GM21515 (cell line): ENCODE results near the gene OTUB1.
"Not testable (repeated sequence)": the region's sequence is repeated elsewhere in the genome, so short reads cannot be mapped to it uniquely, and the experiment has no call there.

ENCODE experiments used
- ATAC-seq: cut with Tn5 transposase; IDR thresholded peaks from one replicate; pipeline ENCODE4 v1.9.1; 2021; ENCODE audit not compliant: unreplicated experiment

OTUB1 gene

GRCh38 chr11:64042301-64042700 is 56.1 kb downstream of the OTUB1 start:
- no peak for ATAC-seq

- ATAC-seq = no peak
Observed at GRCh38 chr11:64043545-64043944, 57.3 kb downstream of the OTUB1 start.

GRCh38 chr11:64044730-64045393 is 58.6 kb downstream of the OTUB1 start:
- ATAC-seq = no peak

GRCh38 chr11:64045700-64046099 is 59.5 kb downstream of the OTUB1 start:
- no peak for ATAC-seq

- ATAC-seq = not testable (repeated sequence)
Observed at GRCh38 chr11:64047373-64047772, 61.1 kb downstream of the OTUB1 start.
